PC-3 (cell line): ENCODE results near the gene KDM4B. TPM values are rescaled to one million over a fixed set of nuclear protein-coding genes. Genes with fewer than 3 reads are reported as not detected.

ENCODE experiments used
- ATAC-seq: fragments of 200-7000 bp; cut with Tn5 transposase; 2 replicates; pipeline ENCODE4 v1.9.1; 2020; ENCODE audit warnings: mild to moderate bottlenecking, moderate library complexity
- BruUV-seq: library from RNA; stranded (reverse); fragments of 400-500 nt; replicated peaks from 2 replicates; lab custom pipeline; 2021; lab: Mats Ljungman, UMichigan
- CTCF ChIA-PET: fragments of 300-600 bp; sonication (Branson Sonifier 250); formaldehyde crosslinking; loops from one replicate; lab custom pipeline; 2022; ENCODE audit warnings: antibody characterized with exemption; lab: Charles Lee
- POLR2A ChIA-PET: fragments of 300-600 bp; sonication (Branson Sonifier 250); formaldehyde crosslinking; loops from one replicate; lab custom pipeline; 2022; ENCODE audit warnings: antibody characterized with exemption; ENCODE audit not compliant: unreplicated experiment; lab: Charles Lee
- DNase-seq: peaks from one replicate; pipeline ENCODE4 v3.0.0-alpha.2; 2015
- H2AFZ ChIP-seq: fragments of 300-600 bp; sonication (generic); 2 replicates; pipeline ENCODE4 v1.6.0; 2016; ENCODE audit warnings: antibody characterized with exemption, low read length
- H3F3A ChIP-seq: fragments of 300-600 bp; sonication (generic); one replicate; pipeline ENCODE4 v1.6.0; 2017; ENCODE audit warnings: antibody characterized with exemption, low read length, control low read depth, mild to moderate bottlenecking; ENCODE audit not compliant: unreplicated experiment
- H3K27ac ChIP-seq: fragments of 300-600 bp; sonication (generic); 2 replicates; pipeline ENCODE4 v1.5.1; 2016; ENCODE audit warnings: mild to moderate bottlenecking, low read length
- H3K27me3 ChIP-seq: fragments of 300-600 bp; sonication (generic); 2 replicates; pipeline ENCODE4 v1.6.1; 2016; ENCODE audit warnings: low read length, mixed read lengths
- H3K36me3 ChIP-seq: fragments of 300-600 bp; sonication (generic); 2 replicates; pipeline ENCODE4 v1.6.1; 2016; ENCODE audit warnings: low read depth, mixed run types, low read length, mixed read lengths
- H3K4me1 ChIP-seq: fragments of 300-600 bp; sonication (generic); 2 replicates; pipeline ENCODE4 v1.5.1; 2016; ENCODE audit warnings: low read length; ENCODE audit not compliant: insufficient read depth
- H3K4me2 ChIP-seq: fragments of 300-600 bp; sonication (generic); 2 replicates; pipeline ENCODE4 v1.6.0; 2016; ENCODE audit warnings: low read length
- H3K4me3 ChIP-seq: fragments of 300-600 bp; sonication (generic); 2 replicates; pipeline ENCODE4 v1.5.1; 2016; ENCODE audit warnings: mild to moderate bottlenecking, low read length, mixed read lengths
- H3K79me2 ChIP-seq: fragments of 300-600 bp; sonication (generic); 2 replicates; pipeline ENCODE4 v1.6.1; 2017; ENCODE audit warnings: low read length, mixed read lengths
- H3K9ac ChIP-seq: fragments of 300-600 bp; sonication (generic); 2 replicates; pipeline ENCODE4 v1.6.0; 2016; ENCODE audit warnings: mild to moderate bottlenecking, low read length
- H3K9me2 ChIP-seq: fragments of 300-600 bp; sonication (generic); replicated peaks from 2 replicates; pipeline ENCODE4 v1.6.1; 2016; ENCODE audit warnings: mixed run types, low read length, mixed read lengths
- H3K9me3 ChIP-seq: fragments of 300-600 bp; sonication (generic); 2 replicates; pipeline ENCODE4 v1.6.1; 2016; ENCODE audit warnings: low read length, mixed read lengths
- H4K20me1 ChIP-seq: fragments of 300-600 bp; sonication (generic); 2 replicates; pipeline ENCODE4 v1.6.1; 2016; ENCODE audit warnings: low read length, mixed read lengths
- CTCF ChIP-seq: fragments of 300-600 bp; sonication (generic); conservative IDR thresholded peaks from 2 replicates; pipeline ENCODE4 v1.5.1; 2017; ENCODE audit warnings: antibody characterized with exemption, low read depth, mild to moderate bottlenecking, low read length
- EZH2 ChIP-seq: fragments of 300-600 bp; sonication (generic); IDR thresholded peaks from one replicate; pipeline ENCODE4 v1.6.1; 2017; ENCODE audit warnings: antibody characterized with exemption, mild to moderate bottlenecking, low read length; ENCODE audit not compliant: unreplicated experiment
- EZH2phosphoT487 ChIP-seq: fragments of 300-600 bp; sonication (generic); IDR thresholded peaks from 2 replicates; pipeline ENCODE4 v1.6.1; 2018; ENCODE audit warnings: mild to moderate bottlenecking, antibody characterized with exemption, low read length, borderline replicate concordance
- intact Hi-C: fragments of 100-400 bp; cut with micrococcal nuclease; formaldehyde crosslinking; loops from 2 replicates; pipeline ENCODE4 v1.9.0; 2023
- total RNA-seq: library from RNA; depleted of rRNA; stranded (reverse); fragments of >200 nt; gene quantifications from 2 replicates; pipeline ENCODE4 v1.2.3, GENCODE V29; 2014

Gene KDM4B
- total RNA-seq, 1 experiment from 2014 or later, result 19.8 TPM

- DNase-seq, result no peak
- CTCF ChIA-PET, result no interaction called here
- H4K20me1 ChIP-seq, result no peaks in the 10 kb centered on the region
- POLR2A ChIA-PET, result no interaction called here
- no peak overlapping the region for H2AFZ ChIP-seq
- H3K4me3 ChIP-seq, result no peak overlapping the region
- peaks cover 43% of the 10 kb centered on the region for H3K79me2 ChIP-seq
- H3K36me3 ChIP-seq, result peaks cover 16% of the 10 kb centered on the region
- no peaks in the 10 kb centered on the region for H3K9me2 ChIP-seq
- TF ChIP-seq EZH2 (no peak), CTCF (no peak), EZH2phosphoT487 (no peak)
- ATAC-seq, result no peak
- no peaks in the 10 kb centered on the region for H3K9me3 ChIP-seq
- intact Hi-C loops, result no loop called here
- H3K27ac ChIP-seq, result no peak overlapping the region
- H3F3A ChIP-seq, result no peaks in the 10 kb centered on the region
- H3K4me2 ChIP-seq, result no peak overlapping the region
- H3K27me3 ChIP-seq, result no peaks in the 10 kb centered on the region
- H3K4me1 ChIP-seq, result no peaks in the 10 kb centered on the region
- no TSS peak for BruUV-seq
- H3K9ac ChIP-seq, result no peak overlapping the region
Measured at GRCh38 chr19:5016268-5016667, 47.4 kb downstream of the KDM4B start.

- H2AFZ ChIP-seq, result no peak overlapping the region
- no peak for TF ChIP-seq EZH2phosphoT487
- no peak for TF ChIP-seq EZH2
- TF ChIP-seq CTCF, result no peak
- peaks cover 40% of the 10 kb centered on the region for H3K79me2 ChIP-seq
- ATAC-seq, result no peak
- ChIA-PET CTCF (no interaction called here), POLR2A (no interaction called here)
- BruUV-seq, result no TSS peak
- no peaks in the 10 kb centered on the region for H3K4me1 ChIP-seq
- no peaks in the 10 kb centered on the region for H3K9me3 ChIP-seq
- H3K27me3 ChIP-seq, result no peaks in the 10 kb centered on the region
- no peaks in the 10 kb centered on the region for H3K9me2 ChIP-seq
- no peaks in the 10 kb centered on the region for H3F3A ChIP-seq
- H3K4me3 ChIP-seq, result no peak overlapping the region
- H3K36me3 ChIP-seq, result peaks cover 16% of the 10 kb centered on the region
- H3K27ac ChIP-seq, result no peak overlapping the region
- DNase-seq, result no peak
- intact Hi-C loops, result no loop called here
- H3K4me2 ChIP-seq, result no peak overlapping the region
- H3K9ac ChIP-seq, result no peak overlapping the region
- H4K20me1 ChIP-seq, result no peaks in the 10 kb centered on the region
Measured at GRCh38 chr19:5016781-5017180, 47.9 kb downstream of the KDM4B start.

- H3K4me3 ChIP-seq, result no peak overlapping the region
- no peaks in the 10 kb centered on the region for H3F3A ChIP-seq
- DNase-seq (no peak), ATAC-seq (peak; percentile 40; the same call in 1 of the 2 replicates)
- TSS peak; percentile 22 for BruUV-seq
- no peak overlapping the region for H3K9ac ChIP-seq
- H3K9me2 ChIP-seq, result no peaks in the 10 kb centered on the region
- no peaks in the 10 kb centered on the region for H4K20me1 ChIP-seq
- no peaks in the 10 kb centered on the region for H3K27me3 ChIP-seq
- no peak overlapping the region for H3K27ac ChIP-seq
- intact Hi-C loops, result no loop called here
- no peaks in the 10 kb centered on the region for H3K9me3 ChIP-seq
- H3K79me2 ChIP-seq, result peaks cover 40% of the 10 kb centered on the region
- no peak for TF ChIP-seq EZH2
- no peak for TF ChIP-seq EZH2phosphoT487
- no peak for TF ChIP-seq CTCF
- no peak overlapping the region for H2AFZ ChIP-seq
- no peak overlapping the region for H3K4me2 ChIP-seq
- CTCF ChIA-PET, result interaction anchor here (0.7 kb wide), 1 partner anchor 16 kb away, joined by 3 read pairs; no protein-coding TSS in a partner anchor
- H3K36me3 ChIP-seq, result peaks cover 16% of the 10 kb centered on the region
- no peaks in the 10 kb centered on the region for H3K4me1 ChIP-seq
- POLR2A ChIA-PET, result no interaction called here
Measured at GRCh38 chr19:5017235-5017634, 48.3 kb downstream of the KDM4B start.
